GM19238 (cell line): ENCODE results near the gene RNF214.
"Not testable (repeated sequence)": the region's sequence is repeated elsewhere in the genome, so short reads cannot be mapped to it uniquely, and the experiment has no call there.

Source experiments
- DNase-seq: peaks from one replicate; pipeline ENCODE4 v3.0.0; 2011; ENCODE audit warnings: low spot score; ENCODE audit not compliant: insufficient read length

RNF214 gene

DNA sequence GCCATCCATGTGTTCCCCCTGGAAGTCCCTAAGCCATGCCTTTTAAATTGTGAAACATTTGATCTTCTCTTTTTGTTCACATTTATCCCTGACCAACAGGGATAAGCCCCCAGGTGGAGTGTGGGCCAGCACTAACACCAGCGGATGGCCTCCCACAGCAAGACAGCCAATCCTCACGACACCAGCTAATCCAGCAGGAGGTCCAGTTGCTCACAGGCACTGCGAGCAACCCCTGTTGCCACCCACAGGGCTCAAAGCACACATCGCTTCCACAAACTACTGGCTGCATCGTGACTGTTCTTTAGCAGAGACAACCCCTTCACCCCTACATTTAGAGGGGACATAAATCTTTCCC is 2.6 kb upstream of the RNF214 start:
- no peak for DNase-seq

GRCh38 chr11:117230286-117230961 is 2.0 kb upstream of the RNF214 start:
- no peak for DNase-seq

GRCh38 chr11:117230999-117231841 is 1.3 kb upstream of the RNF214 start:
- DNase-seq = no peak

DNA sequence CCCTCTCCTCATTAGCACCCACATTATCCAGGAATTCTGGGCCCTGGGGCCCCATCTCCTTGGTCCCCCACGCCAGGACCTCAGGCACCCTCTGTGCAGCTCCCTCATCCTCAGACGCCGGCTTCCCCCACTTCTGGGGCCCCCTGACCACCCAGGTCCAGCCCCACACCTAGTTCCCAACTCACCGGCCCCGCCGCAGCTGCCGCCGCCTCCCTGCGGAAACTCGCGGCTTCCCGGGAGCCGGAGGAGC is 704 bp upstream of the RNF214 start, which contains the start of gene PCSK7:
Gene PCSK7, minus strand, starts transcription at position 232 of the 250 bp plus-strand sequence. CDS start 2,229 bp downstream, outside the sequence.
- no peak for DNase-seq

DNA sequence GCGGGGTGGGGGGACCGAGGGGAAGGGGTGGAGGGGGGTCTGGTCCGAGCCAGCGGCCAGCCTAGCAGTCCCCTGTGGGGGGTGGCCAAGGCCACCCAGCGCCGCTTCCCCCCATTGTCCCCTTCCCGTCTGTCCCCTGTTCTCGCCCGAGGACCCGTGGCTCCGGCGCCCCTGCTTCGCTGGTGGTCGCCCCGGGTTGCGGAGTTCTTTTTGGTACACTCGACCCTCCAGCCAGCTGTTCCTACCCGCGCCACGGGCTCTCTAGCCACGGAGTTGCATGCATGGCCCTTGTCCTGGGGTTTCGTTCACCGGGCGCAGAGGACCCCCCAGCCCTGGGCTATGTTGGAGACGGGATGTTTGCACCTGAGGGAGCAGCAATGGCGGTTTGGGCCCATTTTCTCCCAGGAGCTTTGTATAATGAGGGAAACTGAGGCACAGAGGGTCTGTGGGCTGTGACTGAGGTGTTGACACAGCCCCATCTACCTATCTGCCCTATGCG is 489 bp downstream of the RNF214 start:
- DNase-seq = no peak

GRCh38 chr11:117238221-117238620 is 5.8 kb downstream of the RNF214 start:
- no peak for DNase-seq

DNA sequence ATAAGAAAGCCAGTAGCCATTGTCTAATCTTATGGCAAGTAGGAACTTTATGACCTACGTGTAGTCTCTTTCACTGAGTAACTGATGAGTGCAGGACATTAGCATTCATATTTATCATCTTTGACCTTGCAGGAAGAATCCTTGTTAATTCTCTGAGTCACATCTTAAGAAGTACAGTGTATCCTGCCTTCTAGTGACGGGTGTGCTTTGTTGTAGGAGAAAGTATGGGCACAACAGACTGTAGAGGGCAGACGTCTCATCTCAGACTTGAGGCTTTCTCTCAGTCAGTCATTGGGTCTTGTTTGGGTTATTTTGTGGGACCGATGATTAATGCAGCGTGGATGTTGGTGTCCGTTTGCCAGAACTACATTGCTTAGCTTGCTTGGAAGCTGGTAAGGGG is 6.8 kb downstream of the RNF214 start:
- DNase-seq = no peak

DNA sequence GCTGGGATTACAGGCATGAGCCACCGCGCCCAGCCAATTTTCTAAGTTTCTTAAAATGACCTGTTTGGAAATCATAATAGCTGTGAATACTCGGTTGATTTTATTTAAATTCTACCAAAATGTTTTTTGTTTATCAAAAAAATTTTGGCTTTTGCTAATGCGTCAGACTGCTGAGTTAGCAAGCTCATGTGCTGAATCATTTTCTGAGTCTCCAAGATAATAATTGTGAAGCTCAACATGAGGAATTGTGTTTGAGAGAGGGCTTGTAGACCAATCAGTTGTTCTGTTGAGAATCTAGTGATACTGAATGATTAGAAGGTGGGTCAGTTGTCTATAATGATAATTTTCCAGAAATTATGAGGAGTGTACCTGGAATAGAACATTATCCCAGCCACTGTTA is 15.9 kb downstream of the RNF214 start:
- DNase-seq = no peak

GRCh38 chr11:117249571-117249970 is 17.1 kb downstream of the RNF214 start:
- DNase-seq = no peak

DNA sequence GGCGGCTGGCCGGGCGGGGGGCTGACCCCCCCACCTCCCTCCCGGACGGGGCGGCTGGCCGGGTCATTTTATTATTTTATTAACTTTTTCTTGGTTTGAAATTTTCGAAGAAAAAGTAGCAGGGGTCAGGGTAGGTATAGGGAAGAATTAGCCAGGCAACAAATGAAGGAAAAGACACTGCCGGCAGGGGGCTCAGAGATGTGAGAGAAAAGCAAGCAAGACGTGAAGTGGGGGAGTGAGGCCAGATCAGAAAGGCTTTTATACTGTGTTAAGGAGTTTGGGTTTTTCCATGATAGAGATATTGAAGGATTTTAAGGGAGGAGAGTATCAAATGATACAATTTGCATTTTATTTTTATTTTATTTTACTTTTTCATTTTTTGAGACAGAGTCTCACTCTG is 19.0 kb downstream of the RNF214 start:
- no peak for DNase-seq

DNA sequence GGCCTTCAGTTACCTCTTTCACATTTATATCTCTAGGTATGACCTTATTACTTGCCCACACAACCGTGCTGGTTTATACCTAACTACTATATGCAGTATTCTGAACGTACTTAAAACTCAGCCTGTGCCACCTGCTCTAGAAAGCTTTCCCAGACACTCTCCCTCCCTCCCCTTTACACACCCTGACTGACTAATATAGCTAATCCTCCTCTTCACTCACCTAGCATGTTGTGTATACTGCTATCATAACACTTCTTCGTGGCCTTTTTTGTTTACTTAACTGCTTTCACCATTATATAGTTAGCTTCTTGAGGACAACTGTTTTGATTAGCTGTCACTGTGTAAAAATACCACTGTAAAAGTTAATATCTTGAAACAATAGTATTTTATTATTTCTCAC is 23.5 kb downstream of the RNF214 start:
- DNase-seq = no peak

GRCh38 chr11:117256573-117256972 is 24.1 kb downstream of the RNF214 start:
- DNase-seq = no peak

DNA sequence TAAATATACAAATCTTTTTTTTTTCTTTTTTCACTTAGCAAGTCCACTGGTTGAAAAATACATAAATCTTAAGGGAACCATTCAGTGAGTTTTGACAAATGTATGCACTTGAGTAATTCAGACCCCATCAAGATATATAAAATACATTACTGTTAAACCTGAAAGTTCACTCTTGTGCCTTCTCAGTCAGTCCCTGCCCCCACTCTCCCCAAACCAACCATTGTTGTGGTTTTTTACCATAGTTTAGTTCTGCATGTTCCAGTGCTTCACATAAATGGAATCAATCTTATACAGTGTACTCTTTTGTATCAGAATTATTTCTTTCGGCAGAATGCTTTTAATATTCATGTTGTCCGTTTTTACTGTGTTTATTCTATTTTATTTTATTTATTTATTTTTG is 26.1 kb downstream of the RNF214 start:
- DNase-seq = no peak

DNA sequence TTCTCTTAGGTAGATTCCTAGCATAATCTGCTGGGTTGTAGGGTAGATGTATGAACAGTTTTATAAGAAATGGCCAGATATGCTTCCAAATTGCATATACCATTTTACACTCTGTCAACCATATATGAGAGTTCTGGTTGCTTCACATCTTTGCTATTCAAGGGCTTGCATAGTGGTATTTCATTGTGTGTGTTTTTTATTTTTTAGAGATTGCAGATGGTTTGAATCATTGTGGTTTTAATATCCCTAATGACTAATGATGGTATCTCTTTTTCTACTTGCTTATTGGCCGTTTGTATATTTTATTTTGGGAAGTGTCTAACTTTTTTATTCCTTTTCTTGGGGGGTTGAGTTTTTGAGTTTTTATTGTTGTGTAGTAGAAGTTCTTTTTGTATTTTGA is 26.9 kb downstream of the RNF214 start:
- DNase-seq = no peak

DNA sequence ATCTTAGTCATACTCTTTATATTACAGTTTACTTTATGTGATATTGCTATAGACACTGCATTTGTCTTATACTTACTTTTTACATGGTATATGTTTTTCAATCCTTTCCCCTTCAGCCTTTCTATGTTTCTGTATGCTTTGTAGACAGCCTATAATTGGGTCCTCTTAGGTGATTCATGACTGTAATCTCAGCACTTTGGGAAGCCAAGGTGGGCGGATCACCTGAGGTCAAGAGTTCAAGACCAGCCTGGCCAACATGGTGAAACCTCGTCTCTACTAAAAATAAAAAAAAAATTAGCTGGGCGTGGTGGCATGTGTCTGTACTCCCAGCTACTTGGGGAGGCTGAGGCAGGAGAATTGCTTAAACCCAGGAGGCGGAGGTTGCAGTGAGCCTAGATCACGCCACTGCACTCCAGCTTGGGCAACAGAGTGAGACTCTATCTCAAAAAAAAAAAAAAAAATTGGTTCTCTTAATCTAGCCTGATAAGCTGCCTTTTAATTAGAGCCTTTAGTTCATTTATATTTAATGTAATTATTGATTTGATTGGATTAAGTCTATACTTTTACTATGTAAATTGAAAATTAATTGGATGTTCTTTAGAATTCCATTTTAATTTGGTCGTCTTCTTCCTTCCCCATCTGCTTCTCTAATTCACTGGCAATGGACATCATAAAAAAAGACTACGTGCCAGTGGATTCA is 32.3 kb downstream of the RNF214 start:
- not testable (repeated sequence) for DNase-seq

- DNase-seq = no peak
These were observed 33.3 kb downstream of the RNF214 start for GRCh38 chr11:117265745-117266144.

GRCh38 chr11:117269856-117270255 is 37.4 kb downstream of the RNF214 start:
- DNase-seq = no peak

DNA sequence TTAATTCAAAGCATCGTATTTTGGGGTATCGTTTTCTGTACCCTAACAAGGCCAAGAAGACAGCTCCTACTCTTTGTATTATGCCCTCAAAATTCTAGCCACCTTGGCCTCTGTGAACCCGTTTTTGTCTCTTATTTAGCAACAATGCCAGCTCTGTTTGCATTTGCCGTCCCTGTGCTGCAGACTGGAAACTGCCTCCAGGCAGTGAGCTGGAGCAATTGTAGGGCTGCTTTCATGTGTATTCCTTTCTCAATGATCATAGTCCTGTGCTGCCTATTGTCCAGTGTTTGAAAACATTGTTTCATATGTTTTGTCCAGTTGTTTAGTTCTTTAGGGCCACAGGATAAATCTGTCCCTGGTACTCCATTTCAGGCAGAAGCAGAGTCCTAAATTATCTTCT is 38.7 kb downstream of the RNF214 start:
- DNase-seq = no peak

DNA sequence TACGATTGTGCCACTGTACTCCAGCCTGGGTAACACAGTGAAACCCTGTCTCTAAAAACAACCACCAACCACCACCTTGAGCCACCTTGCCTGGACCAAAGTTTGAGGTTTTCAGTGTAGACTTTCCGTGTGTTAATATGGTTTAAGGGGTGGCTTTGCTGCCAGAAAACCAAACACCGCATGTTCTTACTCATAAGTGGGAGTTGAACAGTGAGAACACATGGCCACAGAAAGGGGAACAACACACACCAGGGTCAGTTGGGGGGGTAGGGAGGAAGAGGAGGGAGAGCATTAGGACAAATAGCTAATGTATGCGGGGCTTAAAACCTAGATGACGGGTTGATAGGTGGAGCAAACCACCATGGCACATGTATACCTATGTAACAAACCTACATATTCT is 39.7 kb downstream of the RNF214 start:
- not testable (repeated sequence) for DNase-seq

DNA sequence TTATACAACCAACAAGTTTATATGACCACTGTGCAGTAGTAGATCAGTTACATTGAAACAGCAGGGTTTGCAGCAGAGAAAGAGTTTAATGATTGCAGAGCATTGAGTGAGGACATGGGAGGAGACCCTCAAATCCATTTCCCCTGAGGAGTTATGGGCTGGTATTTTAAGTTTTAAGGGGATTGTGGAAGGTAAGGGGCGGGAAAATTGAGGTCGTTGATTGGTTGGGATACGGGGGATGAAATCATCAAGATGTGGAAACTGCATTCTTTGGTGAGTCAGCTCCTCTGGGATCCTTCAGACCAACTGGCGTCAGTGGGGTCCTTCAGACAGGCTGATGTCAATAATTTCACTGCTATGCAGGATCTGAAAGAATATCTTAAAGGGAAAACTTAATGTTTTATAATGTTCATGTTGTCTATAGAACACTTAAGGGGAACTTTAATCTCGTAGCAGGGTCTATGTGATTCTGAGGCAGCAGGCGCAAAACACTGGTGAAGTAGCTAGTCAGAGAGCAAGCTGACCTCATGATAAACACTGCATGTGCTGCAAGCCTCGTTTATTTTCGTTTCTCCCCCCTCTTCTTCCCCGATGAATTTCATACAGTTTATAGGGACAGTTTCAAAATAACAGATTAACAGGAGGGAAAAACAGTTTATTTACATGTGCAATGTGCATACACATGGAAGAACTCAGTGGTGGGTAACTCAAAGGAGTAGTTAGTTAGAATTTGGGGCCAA is 41.2 kb downstream of the RNF214 start:
- no peak for DNase-seq

DNA sequence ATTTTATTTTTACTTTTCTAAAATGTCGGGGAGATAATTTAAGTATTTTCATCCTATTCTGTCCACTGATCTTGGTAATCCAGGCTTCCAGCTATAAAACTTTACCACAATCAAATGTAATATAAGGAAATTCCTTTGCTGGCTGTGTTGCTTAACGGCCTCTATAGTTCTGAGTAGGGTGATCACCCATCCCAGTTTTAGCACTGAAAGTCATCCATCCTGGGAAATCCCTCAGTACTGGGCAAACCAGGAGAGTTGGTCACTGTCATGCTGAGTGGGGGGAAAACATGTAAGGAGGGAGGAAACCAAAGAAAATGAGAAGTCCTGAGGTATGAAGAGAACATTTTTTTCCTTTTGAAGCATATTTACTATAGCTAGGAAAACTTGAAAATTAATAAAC is 45.9 kb downstream of the RNF214 start:
- no peak for DNase-seq
